ENCODE measurements around the gene GPC6.

Gene GPC6

DNA sequence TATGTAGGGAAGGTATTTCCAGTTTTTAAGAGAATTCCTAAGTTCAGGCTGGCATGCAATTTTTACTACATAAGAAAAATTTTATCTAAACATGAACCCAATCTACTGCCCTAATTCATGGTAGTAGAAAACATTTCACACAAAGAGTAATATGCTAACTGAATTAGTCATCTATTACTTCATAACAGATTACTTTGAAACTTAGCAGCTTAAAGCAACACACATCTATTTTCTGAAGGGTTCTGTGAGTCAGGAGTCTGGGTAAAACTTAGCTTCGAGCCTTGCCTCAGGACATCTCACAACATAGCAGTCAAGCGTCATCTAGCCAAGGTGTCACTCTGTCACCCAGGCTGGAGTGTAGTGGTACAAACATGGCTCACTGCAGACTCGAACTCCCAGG, 715.4 kb downstream of the GPC6 start:
- H3K4me3 ChIP-seq (ENCODE audit: low read depth, low read length), result no peak overlapping the region
- no peak for TF ChIP-seq CTCF (IDR thresholded peaks at IDR 0.05; ENCODE audit: low read depth, low read length, missing control alignments)
- no peak for DNase-seq (ENCODE audit: low read depth)

GRCh38 chr13:93945621-93946020, 719.0 kb downstream of the GPC6 start:
- no peak overlapping the region for H3K4me3 ChIP-seq (ENCODE audit: low read depth, low read length)
- TF ChIP-seq CTCF (IDR thresholded peaks at IDR 0.05; ENCODE audit: low read depth, low read length, missing control alignments), result no peak
- no peak for DNase-seq (ENCODE audit: low read depth)

- no peak overlapping the region for H3K4me3 ChIP-seq (ENCODE audit: low read depth, low read length)
- TF ChIP-seq CTCF (IDR thresholded peaks at IDR 0.05; ENCODE audit: low read depth, low read length, missing control alignments), result no peak
Measured at GRCh38 chr13:93946994-93947393, 720.4 kb downstream of the GPC6 start.

GRCh38 chr13:93947651-93948050, 721.0 kb downstream of the GPC6 start:
- no peak for DNase-seq (ENCODE audit: low read depth)
- H3K4me3 ChIP-seq (ENCODE audit: low read depth, low read length), result no peak overlapping the region
- no peak for TF ChIP-seq CTCF (IDR thresholded peaks at IDR 0.05; ENCODE audit: low read depth, low read length, missing control alignments)

More at GRCh38 chr13:93946994-93947393, 720.4 kb downstream of the GPC6 start:
- no peak for DNase-seq (ENCODE audit: low read depth)

GRCh38 chr13:93948162-93948922, 721.7 kb downstream of the GPC6 start:
- DNase-seq (ENCODE audit: low read depth), result no peak
- TF ChIP-seq CTCF (IDR thresholded peaks at IDR 0.05; ENCODE audit: low read depth, low read length, missing control alignments), result no peak
- H3K4me3 ChIP-seq (ENCODE audit: low read depth, low read length), result no peak overlapping the region

DNA sequence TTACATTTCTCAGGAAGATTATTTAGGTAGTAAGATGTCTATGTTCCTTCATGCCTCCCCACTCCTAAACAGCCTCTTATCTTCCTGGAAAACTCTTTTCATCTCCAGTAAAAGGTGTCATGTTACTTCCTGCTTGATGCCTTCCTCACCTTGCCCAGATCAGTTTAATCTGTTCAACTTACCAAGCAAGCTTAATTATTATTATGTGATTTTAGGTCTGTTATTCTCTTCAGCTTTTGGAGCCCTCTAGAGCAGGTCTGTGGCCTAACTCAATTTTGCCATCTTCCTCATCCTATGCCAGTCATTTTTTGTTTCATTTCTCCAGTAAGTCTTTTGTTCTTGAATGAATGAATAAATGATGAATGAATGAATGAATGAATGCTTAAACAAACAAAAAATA, 724.5 kb downstream of the GPC6 start:
- no peak for DNase-seq (ENCODE audit: low read depth)
- TF ChIP-seq CTCF (IDR thresholded peaks at IDR 0.05; ENCODE audit: low read depth, low read length, missing control alignments), result no peak
- no peak overlapping the region for H3K4me3 ChIP-seq (ENCODE audit: low read depth, low read length)

- no peak overlapping the region for H3K4me3 ChIP-seq (ENCODE audit: low read depth, low read length)
- no peak for TF ChIP-seq CTCF (IDR thresholded peaks at IDR 0.05; ENCODE audit: low read depth, low read length, missing control alignments)
- DNase-seq (ENCODE audit: low read depth), result no peak
Measured at GRCh38 chr13:93951951-93952350, 725.3 kb downstream of the GPC6 start.

Data from GM12864 (cell line).